IPS-18a (cell line): Measurements from ENCODE around the gene SLC8A1.

Source experiments
- H3K27ac ChIP-seq: one replicate; pipeline ENCODE4 v1.5.1; 2013; ENCODE audit warnings: low read length
- H3K27me3 ChIP-seq: one replicate; pipeline ENCODE4 v1.6.1; 2013; ENCODE audit warnings: mild to moderate bottlenecking, low read length; ENCODE audit not compliant: control insufficient read depth, insufficient read depth
- H3K36me3 ChIP-seq: one replicate; pipeline ENCODE4 v1.6.1; 2013; ENCODE audit warnings: low read depth, low read length; ENCODE audit not compliant: control insufficient read depth
- H3K4me1 ChIP-seq: one replicate; pipeline ENCODE4 v1.6.1; 2013; ENCODE audit warnings: low read depth, low read length; ENCODE audit not compliant: control insufficient read depth
- H3K4me3 ChIP-seq: one replicate; pipeline ENCODE4 v1.5.1; 2013; ENCODE audit warnings: low read length
- H3K9ac ChIP-seq: one replicate; pipeline ENCODE4 v1.6.1; 2013; ENCODE audit warnings: mild to moderate bottlenecking, low read length, moderate library complexity
- H3K9me3 ChIP-seq: one replicate; pipeline ENCODE4 v1.6.1; 2013; ENCODE audit warnings: low read depth, low read length; ENCODE audit not compliant: control insufficient read depth

The SLC8A1 gene

GRCh38 chr2:40279482-40279881, 172.4 kb downstream of the SLC8A1 start:
- Histone ChIP-seq H3K4me3 (no peak overlapping the region), H3K9ac (no peak overlapping the region), H3K27ac (no peak overlapping the region), H3K27me3 (no peaks in the 10 kb centered on the region), H3K36me3 (no peaks in the 10 kb centered on the region), H3K4me1 (no peaks in the 10 kb centered on the region), H3K9me3 (no peaks in the 10 kb centered on the region)

- H3K36me3 ChIP-seq, result no peaks in the 10 kb centered on the region
- H3K27ac ChIP-seq, result no peak overlapping the region
- no peak overlapping the region for H3K4me3 ChIP-seq
- no peaks in the 10 kb centered on the region for H3K9me3 ChIP-seq
- no peaks in the 10 kb centered on the region for H3K27me3 ChIP-seq
- no peaks in the 10 kb centered on the region for H3K4me1 ChIP-seq
- H3K9ac ChIP-seq, result no peak overlapping the region
Measured at GRCh38 chr2:40279001-40279400, 172.9 kb downstream of the SLC8A1 start.

- Histone ChIP-seq H3K9me3 (no peaks in the 10 kb centered on the region), H3K27ac (no peak overlapping the region), H3K9ac (no peak overlapping the region), H3K36me3 (no peaks in the 10 kb centered on the region), H3K27me3 (no peaks in the 10 kb centered on the region), H3K4me1 (peaks cover 3% of the 10 kb centered on the region), H3K4me3 (no peak overlapping the region)
Measured at GRCh38 chr2:40276076-40276475, 175.8 kb downstream of the SLC8A1 start.

- Histone ChIP-seq H3K4me3 (no peak overlapping the region), H3K4me1 (peaks cover 3% of the 10 kb centered on the region), H3K27ac (no peak overlapping the region), H3K9ac (no peak overlapping the region), H3K9me3 (no peaks in the 10 kb centered on the region), H3K36me3 (no peaks in the 10 kb centered on the region), H3K27me3 (no peaks in the 10 kb centered on the region)
Measured at GRCh38 chr2:40274270-40274669, 177.6 kb downstream of the SLC8A1 start.

- Histone ChIP-seq H3K4me3 (no peak overlapping the region), H3K27ac (no peak overlapping the region)
Measured at GRCh38 chr2:40273734-40274182, 178.1 kb downstream of the SLC8A1 start.

GRCh38 chr2:40271094-40271493, 180.8 kb downstream of the SLC8A1 start:
- H3K27me3 ChIP-seq, result no peaks in the 10 kb centered on the region
- H3K4me3 ChIP-seq, result no peak overlapping the region
- H3K36me3 ChIP-seq, result no peaks in the 10 kb centered on the region
- peaks cover 3% of the 10 kb centered on the region for H3K4me1 ChIP-seq
- no peak overlapping the region for H3K9ac ChIP-seq
- no peaks in the 10 kb centered on the region for H3K9me3 ChIP-seq
- no peak overlapping the region for H3K27ac ChIP-seq

More at GRCh38 chr2:40273734-40274182, 178.1 kb downstream of the SLC8A1 start:
- no peaks in the 10 kb centered on the region for H3K27me3 ChIP-seq
- H3K4me1 ChIP-seq, result peaks cover 3% of the 10 kb centered on the region
- H3K9ac ChIP-seq, result no peak overlapping the region
- H3K36me3 ChIP-seq, result no peaks in the 10 kb centered on the region
- no peaks in the 10 kb centered on the region for H3K9me3 ChIP-seq

- Histone ChIP-seq H3K36me3 (no peaks in the 10 kb centered on the region), H3K9me3 (no peaks in the 10 kb centered on the region), H3K27me3 (no peaks in the 10 kb centered on the region), H3K4me1 (peaks cover 3% of the 10 kb centered on the region), H3K27ac (no peak overlapping the region), H3K4me3 (no peak overlapping the region), H3K9ac (no peak overlapping the region)
Measured at GRCh38 chr2:40270372-40270771, 181.5 kb downstream of the SLC8A1 start.

GRCh38 chr2:40268566-40268965, 183.3 kb downstream of the SLC8A1 start:
- no peak overlapping the region for H3K9ac ChIP-seq
- no peaks in the 10 kb centered on the region for H3K36me3 ChIP-seq
- H3K27ac ChIP-seq, result no peak overlapping the region
- H3K27me3 ChIP-seq, result no peaks in the 10 kb centered on the region
- no peaks in the 10 kb centered on the region for H3K9me3 ChIP-seq
- H3K4me3 ChIP-seq, result no peak overlapping the region
- peaks cover 3% of the 10 kb centered on the region for H3K4me1 ChIP-seq

GRCh38 chr2:40266201-40266600, 185.7 kb downstream of the SLC8A1 start:
- H3K27ac ChIP-seq, result no peak overlapping the region
- no peaks in the 10 kb centered on the region for H3K4me1 ChIP-seq
- no peaks in the 10 kb centered on the region for H3K36me3 ChIP-seq
- H3K4me3 ChIP-seq, result no peak overlapping the region
- H3K9ac ChIP-seq, result no peak overlapping the region
- no peaks in the 10 kb centered on the region for H3K9me3 ChIP-seq
- no peaks in the 10 kb centered on the region for H3K27me3 ChIP-seq

- Histone ChIP-seq H3K36me3 (no peaks in the 10 kb centered on the region), H3K4me1 (no peaks in the 10 kb centered on the region), H3K27me3 (no peaks in the 10 kb centered on the region), H3K4me3 (no peak overlapping the region), H3K9me3 (no peaks in the 10 kb centered on the region), H3K9ac (no peak overlapping the region), H3K27ac (no peak overlapping the region)
Measured at GRCh38 chr2:40265602-40266001, 186.3 kb downstream of the SLC8A1 start.

GRCh38 chr2:40261042-40261441, 190.8 kb downstream of the SLC8A1 start:
- no peak overlapping the region for H3K4me3 ChIP-seq

GRCh38 chr2:40260437-40260836, 191.5 kb downstream of the SLC8A1 start:
- no peaks in the 10 kb centered on the region for H3K4me1 ChIP-seq
- H3K9ac ChIP-seq, result no peak overlapping the region
- H3K4me3 ChIP-seq, result no peak overlapping the region
- H3K9me3 ChIP-seq, result no peaks in the 10 kb centered on the region
- H3K27me3 ChIP-seq, result no peaks in the 10 kb centered on the region
- H3K27ac ChIP-seq, result no peak overlapping the region
- no peaks in the 10 kb centered on the region for H3K36me3 ChIP-seq

More at GRCh38 chr2:40261042-40261441, 190.8 kb downstream of the SLC8A1 start:
- H3K27ac ChIP-seq, result no peak overlapping the region
- no peaks in the 10 kb centered on the region for H3K9me3 ChIP-seq
- no peak overlapping the region for H3K9ac ChIP-seq
- H3K4me1 ChIP-seq, result no peaks in the 10 kb centered on the region
- H3K36me3 ChIP-seq, result no peaks in the 10 kb centered on the region
- H3K27me3 ChIP-seq, result no peaks in the 10 kb centered on the region
